Suppressor macrophage treated with lipopolysaccharide for 1 hour (primary cell): Measurements from ENCODE around the gene BRD4.
A peak's percentile ranks its signal among the peaks of the same experiment; 100 is the strongest.

Source experiments
- DNase-seq, 3 donors: peaks; one replicate each; pipeline ENCODE4 v3.0.0-alpha.2; 2020 to 2022

Gene BRD4

DNA sequence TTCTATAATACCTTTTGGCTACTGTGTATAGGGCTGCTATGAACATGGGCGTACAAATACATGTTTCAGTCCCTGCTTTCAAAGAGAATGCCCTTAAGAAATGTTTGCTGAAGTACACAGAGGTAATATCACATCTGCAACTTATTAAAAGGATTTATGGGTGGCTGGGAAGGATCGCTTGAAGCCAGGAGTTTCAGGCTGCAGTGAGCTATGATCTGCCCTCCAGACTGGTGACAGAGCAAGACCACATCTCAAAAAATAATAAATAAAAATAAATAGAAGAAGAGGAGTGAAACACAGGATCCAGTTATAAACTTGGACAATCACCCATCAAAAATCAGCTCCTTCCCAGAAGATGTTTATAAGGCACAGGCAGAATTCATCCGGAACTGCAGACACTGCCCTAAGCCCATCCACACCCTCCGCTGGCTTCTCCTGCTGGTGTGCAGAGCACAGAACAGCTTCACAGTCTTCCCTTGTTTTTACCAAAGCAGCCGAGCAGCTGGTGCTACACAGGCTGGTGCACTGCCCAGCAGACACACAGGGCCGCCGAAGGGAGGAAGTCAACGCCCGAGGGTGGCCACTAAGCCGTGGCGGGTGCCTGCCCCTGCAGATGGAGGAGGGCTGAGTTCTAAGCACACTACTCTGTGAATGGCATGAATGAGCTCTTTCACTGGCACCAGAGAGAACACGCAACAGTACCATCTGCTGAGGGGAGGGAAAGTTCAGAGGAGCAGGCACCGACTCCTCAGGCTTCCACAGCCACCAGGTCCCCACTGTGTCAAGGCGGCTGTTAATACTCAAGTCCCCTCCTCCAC lies 44.0 kb downstream of the BRD4 start:
- peak in 1 of 3 donors; percentile 49 for DNase-seq

DNA sequence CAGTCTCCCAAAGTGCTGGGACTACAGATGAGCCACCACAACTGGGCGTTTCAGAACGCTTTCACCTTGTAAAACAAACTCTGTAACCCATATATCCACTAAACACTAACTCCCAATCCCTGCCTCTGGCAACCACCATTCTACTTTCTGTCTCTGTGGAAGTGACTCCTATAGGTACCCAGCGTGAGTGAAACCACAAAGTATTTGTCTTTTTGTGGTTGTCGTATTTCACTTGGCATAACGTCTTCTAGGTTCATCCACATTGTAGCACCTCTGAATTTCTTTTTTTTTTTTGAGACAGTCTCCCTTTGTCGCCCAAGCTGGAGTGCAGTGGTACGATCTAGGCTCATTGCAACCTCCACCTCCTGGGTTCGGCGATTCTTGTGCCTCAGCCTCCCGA lies 44.8 kb downstream of the BRD4 start:
- no peak for DNase-seq

DNA sequence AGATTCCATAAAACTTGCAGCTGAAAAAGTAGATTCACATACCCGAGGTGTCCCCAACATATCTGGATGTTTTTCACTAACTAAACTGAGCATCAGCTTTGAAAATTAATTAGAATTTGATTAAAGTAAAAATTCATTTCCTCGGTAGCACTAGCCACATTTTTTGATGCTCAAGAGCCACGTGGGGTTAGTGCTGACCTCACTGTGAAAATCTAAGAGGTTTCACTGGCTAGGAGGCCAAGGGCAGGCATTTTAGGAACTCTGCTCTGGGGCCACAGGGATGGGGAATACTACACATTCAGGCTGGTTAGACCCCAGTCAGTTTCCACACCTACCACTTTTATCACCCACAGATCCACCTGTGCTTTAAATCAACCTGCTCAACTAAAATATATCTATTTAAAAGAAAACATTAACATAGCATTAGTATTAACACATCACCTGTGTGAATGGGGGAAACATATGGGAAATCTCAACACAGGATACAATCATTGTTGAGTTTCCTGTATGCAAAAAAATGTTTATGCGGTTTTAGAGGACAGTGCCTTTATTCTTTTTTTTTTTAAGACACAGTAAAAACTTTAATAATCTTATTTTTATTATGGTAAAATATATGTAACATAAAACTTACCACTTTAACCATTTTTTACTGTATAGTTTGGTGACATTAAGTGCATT lies 45.5 kb downstream of the BRD4 start:
- DNase-seq: no peak

DNA sequence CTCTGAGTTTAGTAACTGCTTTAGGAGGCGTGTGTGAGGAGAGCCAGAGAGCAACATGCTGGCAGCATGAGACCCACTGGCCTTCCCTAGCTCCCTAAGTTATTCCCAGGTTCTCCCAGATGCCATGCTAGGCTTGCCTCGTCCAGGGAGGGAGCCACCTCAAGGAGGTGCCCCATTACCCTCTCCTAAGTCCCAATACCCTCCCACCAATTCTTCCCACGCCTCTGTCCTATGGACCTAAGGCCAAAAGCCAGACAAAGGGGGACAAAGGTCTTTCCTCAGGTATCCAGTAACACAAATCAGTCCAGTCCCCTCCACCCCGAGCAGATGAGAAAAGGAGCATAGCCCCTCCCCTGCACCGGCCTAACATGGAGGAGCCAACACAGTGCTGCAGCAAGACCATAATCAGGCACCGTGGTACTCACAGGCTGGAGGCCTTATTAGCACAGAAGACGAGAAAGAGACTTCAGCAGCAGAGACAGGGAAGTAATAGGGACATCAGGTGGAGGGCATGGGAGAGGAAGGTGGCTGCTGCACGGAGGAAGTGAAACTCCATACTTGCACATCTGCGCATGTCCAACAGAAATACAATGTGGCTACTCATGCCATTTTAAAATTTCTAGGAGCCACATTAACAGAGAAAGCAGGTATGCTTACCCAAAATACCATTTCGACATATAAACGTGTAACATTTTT lies 46.3 kb downstream of the BRD4 start:
- peak; percentile 24 to 39 (median 29) for DNase-seq

DNA sequence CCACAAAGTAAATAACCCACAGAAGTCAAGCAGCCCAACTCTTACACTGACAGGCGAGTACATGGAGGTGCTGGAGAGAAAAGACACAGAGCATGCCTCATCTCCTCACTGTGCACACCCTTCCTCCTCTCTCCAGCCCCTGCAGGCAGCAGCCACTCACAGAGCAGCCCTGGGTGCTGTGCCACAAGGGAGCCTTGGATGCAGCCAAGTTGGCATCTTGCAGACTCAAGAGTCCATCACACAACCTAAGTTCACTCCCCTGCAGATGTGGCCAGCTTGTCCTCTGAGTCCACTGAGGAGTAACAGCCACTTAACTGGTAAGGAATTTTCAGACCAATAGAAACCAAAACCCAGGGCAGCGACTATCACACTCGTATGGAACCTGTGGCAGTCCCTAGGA lies 47.4 kb downstream of the BRD4 start:
- DNase-seq: no peak

DNA sequence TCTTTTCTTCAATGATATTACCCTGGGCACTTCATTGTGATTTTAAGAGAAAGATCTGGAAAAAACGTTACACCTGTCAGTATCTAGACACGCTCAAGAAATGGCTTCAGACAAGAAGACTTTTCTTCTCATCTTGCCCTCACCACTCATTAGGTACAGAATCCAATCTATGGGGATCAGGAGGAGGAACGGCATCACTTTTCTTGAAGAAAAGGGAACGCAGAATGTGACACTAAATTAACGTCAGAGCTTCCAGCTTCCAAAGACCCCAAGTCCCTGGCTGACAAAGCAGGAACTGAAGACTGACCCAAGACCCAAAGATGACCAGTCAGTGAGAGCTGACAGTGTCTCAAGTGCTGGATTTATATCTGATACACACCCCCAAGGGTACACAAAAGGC lies 48.2 kb downstream of the BRD4 start:
- DNase-seq: no peak

DNA sequence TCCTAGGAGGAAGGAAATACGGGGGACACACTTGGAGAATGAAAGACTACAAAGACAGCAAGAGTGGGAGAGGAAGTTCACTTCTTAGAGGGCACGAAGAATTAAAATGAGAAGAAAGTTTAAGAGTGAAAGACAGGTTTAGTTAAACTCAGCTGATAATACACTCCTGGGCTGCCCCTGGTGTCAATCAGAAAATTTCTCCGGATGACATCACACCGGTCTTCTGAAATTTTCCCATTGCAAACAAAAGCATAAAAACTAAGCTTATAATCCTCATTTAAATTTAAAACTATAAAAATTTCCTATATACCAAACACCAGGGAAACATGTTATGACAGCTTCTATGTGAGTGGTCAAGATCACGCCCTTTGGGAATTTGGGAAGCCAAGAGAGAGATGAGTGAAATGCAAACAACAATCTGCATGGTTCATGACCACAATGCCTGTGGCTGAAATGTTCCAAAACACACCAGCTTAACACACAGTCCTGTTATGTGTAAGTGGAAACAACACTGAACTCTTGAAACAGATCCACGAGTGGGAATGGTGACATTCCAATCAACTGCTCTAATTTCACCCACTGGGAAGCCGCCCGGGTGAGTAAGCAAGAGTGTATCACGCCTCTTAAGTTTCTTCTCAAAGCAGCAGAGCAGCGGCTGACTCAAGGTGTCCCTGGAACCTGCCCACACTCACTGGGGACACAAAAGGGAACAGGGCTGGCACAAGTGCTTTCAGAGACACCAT lies 49.0 kb downstream of the BRD4 start:
- DNase-seq: peak; percentile 57 to 65 (median 62)

DNA sequence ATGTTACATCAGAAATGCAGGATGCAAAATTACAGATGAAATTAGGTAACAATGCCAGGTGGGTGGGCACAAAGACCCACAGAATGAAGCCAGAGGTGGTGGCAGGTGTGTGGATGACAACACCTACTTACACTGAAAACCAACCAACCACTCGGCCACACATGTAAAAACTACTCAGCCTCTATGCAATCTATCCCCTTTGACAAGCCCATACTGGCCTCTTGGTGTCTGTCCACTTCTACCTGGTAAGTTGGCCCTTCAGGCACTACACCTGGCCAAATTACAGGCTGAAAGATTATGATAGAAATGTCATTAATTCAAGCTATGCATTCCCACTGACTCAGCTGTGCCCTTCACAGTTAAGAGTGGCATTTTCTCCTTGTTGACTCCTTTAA lies 50.0 kb downstream of the BRD4 start:
- no peak for DNase-seq

DNA sequence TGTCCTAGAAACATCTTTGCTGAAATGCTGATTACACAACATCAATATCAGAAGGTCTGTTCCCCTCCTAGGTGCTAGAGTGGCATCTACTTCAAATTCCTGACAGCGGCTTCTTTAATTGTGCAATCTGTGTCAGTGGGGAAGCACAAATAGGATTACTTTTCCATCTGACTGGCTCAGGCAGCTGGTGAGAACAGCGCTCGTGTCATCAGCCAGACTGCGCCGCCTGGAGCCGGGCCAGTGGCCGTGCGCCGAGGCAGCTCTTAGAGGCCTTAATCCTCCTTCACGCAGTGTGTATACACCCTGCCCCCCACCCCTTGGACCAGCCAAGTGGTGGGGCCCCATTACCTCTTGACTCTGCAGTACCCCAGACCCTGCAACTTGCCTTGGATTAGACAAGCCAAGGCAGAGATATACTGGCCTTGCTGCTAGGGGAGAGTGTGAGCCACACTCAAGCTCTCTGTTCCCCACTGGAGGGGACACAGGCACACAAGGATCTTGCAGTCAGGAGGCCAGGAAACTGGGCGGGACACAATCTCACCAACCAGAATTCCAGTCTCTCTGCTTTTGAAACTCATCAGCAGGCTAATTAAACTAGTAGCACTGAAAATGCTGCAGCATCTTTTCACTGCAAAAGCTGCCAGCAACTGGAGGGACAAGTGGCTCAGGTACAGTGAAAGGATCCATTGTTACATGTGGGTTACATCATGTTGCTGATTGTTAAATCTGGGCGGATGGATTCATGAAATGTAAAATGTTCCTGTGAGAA lies 51.2 kb downstream of the BRD4 start:
- DNase-seq: peak; percentile 73 to 82 (median 78)

DNA sequence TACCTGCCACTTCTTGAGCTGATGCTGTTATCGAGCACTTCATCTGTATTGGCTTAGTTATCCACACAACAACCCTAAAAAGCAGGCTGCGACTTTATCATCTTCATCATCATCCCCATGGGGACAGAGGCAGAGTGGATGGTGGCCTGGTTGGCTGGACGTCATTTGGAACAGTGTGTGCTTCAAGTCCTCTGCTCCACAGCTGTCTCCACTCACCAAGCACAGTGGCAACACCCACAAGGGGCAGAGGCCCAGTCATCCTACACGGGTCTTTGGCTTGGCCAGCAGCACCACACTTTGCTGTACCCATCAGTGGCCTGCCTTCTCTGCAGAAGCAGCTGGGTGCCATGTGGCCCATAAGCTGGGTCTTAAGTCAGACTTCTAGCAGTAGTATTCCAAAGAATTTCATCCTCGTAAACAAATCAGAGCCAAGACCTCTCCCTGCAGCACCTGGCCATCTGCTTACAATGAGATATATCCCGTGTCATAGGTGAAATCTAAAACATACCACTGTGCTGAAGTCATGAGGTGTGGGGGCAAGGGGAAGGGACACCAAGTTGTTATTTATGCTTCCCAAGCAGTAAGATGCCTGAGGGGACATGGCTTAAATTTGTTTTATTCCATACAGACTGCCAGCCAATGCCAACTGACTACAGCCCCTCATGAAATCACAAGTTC lies 52.2 kb downstream of the BRD4 start:
- DNase-seq: no peak

DNA sequence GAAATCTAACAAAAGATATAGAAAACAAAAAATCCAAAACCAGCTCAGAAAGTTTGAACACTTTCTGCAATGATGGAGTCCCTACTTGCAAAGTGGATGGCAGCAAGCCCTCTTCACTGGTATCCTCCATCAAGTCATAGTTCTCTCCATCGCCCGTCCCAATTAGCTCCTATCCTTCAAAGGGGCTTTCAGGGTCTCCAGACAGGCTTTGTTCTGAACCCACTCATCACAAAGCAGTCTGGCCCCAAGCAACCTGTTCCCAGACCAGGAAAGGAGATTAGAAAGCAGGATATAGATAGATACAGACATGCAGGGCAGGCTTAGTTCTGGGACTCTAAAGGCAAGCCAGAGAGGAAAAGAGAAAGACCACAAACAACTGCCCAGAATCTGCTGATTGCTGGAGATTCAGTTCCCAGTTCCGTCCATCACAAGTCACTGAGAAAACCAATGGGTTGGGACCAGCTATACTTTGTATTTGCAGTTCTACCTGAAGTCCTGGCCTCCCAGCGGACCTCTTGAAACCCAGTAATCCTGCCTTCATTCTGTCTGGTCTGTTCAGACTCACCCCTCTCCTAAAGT lies 52.9 kb downstream of the BRD4 start:
- no peak for DNase-seq

DNA sequence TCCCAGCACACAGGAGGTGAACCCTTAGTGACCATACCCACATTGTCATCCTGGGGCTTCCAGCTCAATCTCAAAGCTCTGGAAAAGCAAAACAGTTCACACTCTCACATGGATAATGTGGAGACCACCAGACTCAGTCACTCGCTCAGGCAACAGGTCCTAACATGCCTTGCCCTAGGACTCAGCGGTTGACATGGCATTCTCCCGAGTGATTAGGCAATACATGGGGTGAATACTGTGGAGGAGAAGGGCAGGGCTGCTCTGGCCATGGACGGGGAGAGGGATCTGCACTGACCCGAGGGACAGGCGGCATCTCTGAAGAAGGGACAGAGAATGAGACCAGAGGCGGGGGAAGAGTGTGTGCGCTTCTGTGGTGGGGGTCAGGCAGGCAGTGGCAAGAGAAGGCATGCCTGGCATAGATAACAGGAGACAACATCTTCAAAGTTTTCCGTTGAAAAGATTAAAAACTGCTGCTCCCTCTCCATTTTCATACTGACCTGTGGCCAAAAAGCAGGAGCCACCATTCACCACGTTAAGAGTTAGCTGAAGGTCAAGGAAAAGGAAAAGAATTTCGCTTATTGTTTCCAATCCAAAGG lies 55.6 kb downstream of the BRD4 start:
- no peak for DNase-seq

DNA sequence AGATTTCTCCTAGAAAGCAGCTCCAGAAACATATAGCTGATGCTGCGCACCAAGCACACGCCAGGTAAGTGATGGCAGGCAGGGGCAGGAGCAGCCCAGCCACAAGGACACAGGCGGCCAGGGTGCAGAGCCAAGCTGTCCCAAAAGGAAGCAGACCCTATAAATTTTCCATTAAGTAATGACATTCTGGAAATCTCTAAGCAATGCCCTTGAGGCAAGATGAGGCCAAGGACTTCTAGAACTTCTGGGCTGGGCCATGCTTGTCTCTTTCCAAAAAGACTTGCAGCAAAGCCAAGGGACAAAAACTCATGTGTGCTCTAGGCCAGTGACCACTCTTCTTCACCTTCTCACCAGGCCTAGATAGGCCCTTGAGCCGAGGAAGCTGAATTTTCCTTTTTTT lies 57.9 kb downstream of the BRD4 start:
- no peak for DNase-seq

DNA sequence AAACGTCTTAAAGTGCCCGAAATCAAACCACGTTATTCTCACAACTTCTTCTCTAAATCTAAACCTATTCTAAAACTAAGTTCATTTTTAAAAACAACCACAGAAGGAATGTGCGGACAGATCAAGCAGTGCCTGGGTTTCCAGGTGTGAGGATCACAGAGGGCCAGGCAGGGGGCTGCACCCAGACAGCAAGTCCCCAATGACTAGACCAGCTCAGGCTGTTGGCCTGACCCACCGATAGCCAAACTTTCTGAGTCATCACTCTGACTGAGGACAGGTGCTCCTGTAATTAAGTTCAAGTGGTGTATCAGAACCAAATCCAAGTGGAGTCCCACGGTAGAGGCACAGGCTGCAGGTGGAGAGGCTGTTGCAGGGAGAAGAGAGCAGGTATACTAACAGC lies 62.5 kb downstream of the BRD4 start:
- DNase-seq: no peak

DNA sequence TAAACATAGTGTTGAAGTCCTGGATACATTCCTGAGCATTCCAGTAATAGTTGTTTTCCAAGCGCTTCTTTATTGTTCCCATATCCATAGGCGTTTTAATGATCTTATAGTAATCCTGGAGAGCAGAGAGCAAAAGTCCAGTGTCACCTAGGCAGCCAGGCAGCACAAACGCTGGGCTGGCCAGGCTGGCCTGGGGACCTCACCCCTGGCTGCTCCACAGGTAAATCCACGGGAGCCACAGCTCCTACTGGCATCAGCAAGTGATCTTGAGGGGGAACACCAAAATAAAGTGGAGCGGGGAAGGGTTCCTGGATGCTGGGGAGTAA lies 63.4 kb downstream of the BRD4 start:
- DNase-seq: no peak

DNA sequence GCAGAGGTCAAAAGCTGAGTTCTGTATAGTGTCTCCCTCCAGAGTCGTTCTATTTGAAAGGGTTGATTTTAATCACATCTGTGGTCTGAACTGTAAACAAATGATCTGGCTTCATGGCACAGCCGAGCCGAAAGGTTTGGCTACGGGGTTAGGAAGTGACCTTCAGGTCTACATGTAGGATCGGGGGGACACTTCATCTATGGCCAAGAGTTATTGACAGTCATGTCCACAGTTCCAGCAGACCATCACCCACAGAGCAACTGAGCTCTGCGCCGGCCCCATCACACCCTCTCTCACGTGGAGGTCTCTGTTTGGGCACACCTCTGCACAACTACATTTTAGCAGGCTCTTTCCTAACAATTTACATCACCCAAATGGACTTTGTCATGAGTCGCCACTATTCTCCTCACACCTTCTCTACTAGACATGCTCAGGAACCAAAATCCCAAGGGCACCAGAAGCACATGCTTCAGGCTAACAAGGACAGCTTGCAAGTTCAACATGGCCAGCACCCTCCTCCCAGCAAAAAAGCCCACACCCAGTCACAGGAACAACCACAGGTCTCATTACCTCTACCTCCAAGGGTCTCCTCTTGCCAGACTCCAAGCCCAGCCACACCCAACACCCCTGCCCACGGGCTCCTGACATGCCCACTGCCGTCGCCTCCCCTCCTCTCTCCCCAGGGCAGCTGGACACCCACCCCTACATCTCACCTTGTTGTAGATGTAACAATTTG lies 64.0 kb downstream of the BRD4 start:
- DNase-seq: no peak

DNA sequence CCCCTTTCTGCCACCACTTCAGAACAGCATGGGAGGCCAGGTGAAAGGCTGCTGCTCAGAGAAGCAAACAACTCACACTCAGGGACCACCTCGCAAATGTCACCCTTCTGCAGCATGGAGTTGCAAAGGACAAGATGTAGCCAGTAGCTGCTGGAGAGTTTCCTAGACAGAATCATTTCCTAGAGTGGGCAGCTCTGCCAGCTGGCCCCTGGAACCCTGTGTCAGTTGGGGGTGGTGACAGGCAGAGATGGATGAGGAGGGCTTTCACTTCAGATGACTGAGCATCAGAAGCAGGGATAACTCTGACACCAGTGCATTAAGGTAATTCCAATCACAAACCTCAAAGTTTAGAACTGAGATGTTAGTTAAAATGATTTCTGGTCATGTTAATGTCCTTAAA lies 65.7 kb downstream of the BRD4 start:
- no peak for DNase-seq

DNA sequence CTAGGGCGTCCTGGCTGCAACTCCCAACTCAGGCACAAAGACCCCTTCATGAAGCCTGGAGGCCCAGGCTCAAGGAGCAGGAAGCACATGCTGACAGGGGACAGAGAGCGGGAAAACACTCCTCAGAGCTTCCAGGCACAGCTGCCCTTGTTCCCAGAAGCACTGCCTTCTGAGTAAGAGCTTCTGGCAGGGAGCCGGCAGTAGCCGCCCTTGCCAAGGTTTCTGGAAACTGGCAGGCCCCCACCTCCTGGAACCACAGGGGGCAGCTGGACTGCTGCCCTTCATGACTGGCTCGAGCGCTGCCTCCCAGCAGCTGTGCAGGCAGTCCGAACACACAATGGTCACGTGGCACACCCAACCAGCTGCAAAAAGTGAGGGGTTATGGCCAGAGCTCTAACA lies 66.5 kb downstream of the BRD4 start:
- no peak for DNase-seq

DNA sequence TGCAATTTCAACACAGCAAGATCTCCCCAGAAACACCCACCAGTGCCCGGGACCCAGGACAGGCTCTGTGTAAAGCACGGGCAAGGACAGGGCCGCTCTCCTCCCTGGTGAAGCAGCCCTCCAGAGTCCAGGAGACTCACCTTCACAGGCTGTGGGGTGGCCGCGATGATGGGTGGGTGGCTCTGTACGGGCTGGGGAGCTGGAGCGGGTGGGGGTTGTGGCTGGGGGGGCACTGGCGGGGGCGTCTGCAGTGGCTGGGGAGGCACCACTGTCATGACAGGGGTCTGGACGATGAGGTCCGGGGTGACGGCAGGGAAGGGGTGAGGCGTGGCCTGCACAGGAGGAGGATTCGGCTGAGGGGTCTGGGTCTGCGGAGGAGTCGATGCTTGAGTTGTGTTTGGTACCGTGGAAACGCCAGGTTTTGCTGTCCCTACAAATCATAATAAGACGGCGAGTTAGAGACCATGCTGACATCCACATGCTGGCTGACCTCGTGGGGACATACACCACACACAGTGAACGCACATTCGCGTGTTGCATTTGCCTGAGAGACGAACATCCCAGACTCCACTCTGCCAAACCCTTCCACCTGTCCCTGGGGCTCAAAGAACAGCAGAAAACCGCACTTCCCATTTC lies 67.0 kb downstream of the BRD4 start:
- no peak for DNase-seq

DNA sequence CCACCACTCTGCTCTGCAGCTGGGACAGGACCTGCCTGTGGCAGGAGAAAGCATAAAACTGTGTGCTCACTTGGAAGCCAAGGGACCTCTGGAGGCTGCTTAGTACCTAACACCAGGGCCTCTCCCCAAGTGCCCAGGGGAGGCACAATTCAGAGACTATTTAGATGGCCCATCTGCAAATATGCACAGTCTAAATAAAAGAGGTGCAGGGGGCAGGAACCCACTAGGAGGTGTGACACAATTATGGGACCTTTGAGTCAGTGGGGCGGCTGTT lies 67.5 kb downstream of the BRD4 start:
- no peak for DNase-seq
